Muscle layer of duodenum (tissue), 2 donors: Measurements from ENCODE around the gene LSM14B.

Experiments
- H3K27ac ChIP-seq: one replicate; pipeline ENCODE4 v1.7.0; 2013; ENCODE audit warnings: mild to moderate bottlenecking, low read length
- H3K27me3 ChIP-seq: one replicate; pipeline ENCODE4 v1.7.0; 2013; ENCODE audit warnings: low read depth, mild to moderate bottlenecking, control low read depth, low read length
- H3K36me3 ChIP-seq, 2 donors: one replicate each; pipeline ENCODE4 v1.7.0; 2013; ENCODE audit warnings: low read length in 2 of 2, control low read depth in 1 of 2, mild to moderate bottlenecking in 1 of 2; ENCODE audit not compliant: insufficient read depth in 2 of 2, control insufficient read depth in 1 of 2
- H3K4me1 ChIP-seq, 2 donors: one replicate each; pipeline ENCODE4 v1.7.0; 2013; ENCODE audit warnings: low read length in 2 of 2, mild to moderate bottlenecking in 2 of 2, control low read depth in 1 of 2, moderate library complexity in 1 of 2; ENCODE audit not compliant: insufficient read depth in 2 of 2, control insufficient read depth in 1 of 2
- H3K4me3 ChIP-seq, 2 donors: one replicate each; pipeline ENCODE4 v1.7.0; 2013; ENCODE audit warnings: low read length in 2 of 2, low read depth in 1 of 2, mild to moderate bottlenecking in 1 of 2
- H3K9me3 ChIP-seq, 2 donors: one replicate each; pipeline ENCODE4 v1.7.0; 2013; ENCODE audit warnings: low read length in 2 of 2, control low read depth in 1 of 2, mild to moderate bottlenecking in 1 of 2; ENCODE audit not compliant: control insufficient read depth in 1 of 2
- donor health status: healthy.

The LSM14B gene

DNA sequence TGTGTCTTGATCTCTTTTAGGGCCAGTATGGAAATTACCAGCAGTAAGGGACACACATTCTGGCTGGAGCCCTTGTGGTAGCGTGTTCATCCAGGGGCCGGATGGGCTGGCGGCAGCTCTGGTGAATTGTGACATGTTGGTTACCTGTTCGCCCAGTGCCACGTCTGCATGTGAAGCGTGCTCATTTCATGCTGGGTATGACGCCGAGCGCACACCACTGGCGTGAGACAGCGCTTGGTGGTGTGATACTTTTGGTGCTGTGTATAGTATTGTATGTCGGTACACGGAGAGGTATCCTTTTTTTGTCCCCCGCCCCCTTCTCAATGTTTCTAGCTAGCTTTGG lies 56.9 kb downstream of the LSM14B start:
- Histone ChIP-seq H3K36me3 (peaks cover 0 to 34% of the 10 kb centered on the region in 2 donors), H3K27me3 (no peaks in the 10 kb centered on the region), H3K9me3 (no peaks in the 10 kb centered on the region), H3K4me1 (peaks cover 0 to 10% of the 10 kb centered on the region in 2 donors), H3K27ac (no peak overlapping the region), H3K4me3 (no peak overlapping the region)

- Histone ChIP-seq H3K9me3 (no peaks in the 10 kb centered on the region), H3K36me3 (peaks cover 0 to 9% of the 10 kb centered on the region in 2 donors), H3K27ac (peak overlapping the region; percentile 79), H3K27me3 (no peaks in the 10 kb centered on the region), H3K4me3 (peak overlapping the region; percentile 90 to 99), H3K4me1 (peaks cover 0 to 19% of the 10 kb centered on the region in 2 donors)
These were observed 59.5 kb downstream of the LSM14B start for GRCh38 chr20:62181808-62182207.

GRCh38 chr20:62182469-62183425 lies 60.5 kb downstream of the LSM14B start, which contains the start of gene MTG2:
Gene MTG2 (plus strand): TSS chr20:62183028. CDS start chr20:62193421, 10,393 bp downstream.
- peaks cover 0 to 19% of the 10 kb centered on the region in 2 donors for H3K4me1 ChIP-seq

GRCh38 chr20:62183426-62184142 lies 61.3 kb downstream of the LSM14B start:
- H3K27ac ChIP-seq: peak overlapping the region; percentile 79
- H3K4me3 ChIP-seq: peak overlapping the region; percentile 90 to 99
- peaks cover 0 to 8% of the 10 kb centered on the region in 2 donors for H3K36me3 ChIP-seq
- no peaks in the 10 kb centered on the region for H3K9me3 ChIP-seq
- peaks cover 0 to 19% of the 10 kb centered on the region in 2 donors for H3K4me1 ChIP-seq
- no peaks in the 10 kb centered on the region for H3K27me3 ChIP-seq

More at GRCh38 chr20:62182469-62183425, 60.5 kb downstream of the LSM14B start, which contains the start of gene MTG2:
- H3K9me3 ChIP-seq: no peaks in the 10 kb centered on the region
- no peaks in the 10 kb centered on the region for H3K27me3 ChIP-seq
- H3K36me3 ChIP-seq: peaks cover 0 to 8% of the 10 kb centered on the region in 2 donors
- peak within 1 kb of the TSS; percentile 79 for H3K27ac ChIP-seq
- H3K4me3 ChIP-seq: peak within 1 kb of the TSS; percentile 90 to 99
